Suprapubic skin (tissue), 4 donors: ENCODE measurements around the gene CLDN18.

Experiments
- EP300 ChIP-seq: sonication (generic); formaldehyde crosslinking; IDR thresholded peaks from one replicate; pipeline ENCODE4 v1.6.1; 2017; ENCODE audit warnings: antibody characterized with exemption
- POLR2A ChIP-seq, 2 donors: fragments of 450-650 bp; IDR thresholded peaks; one replicate each; pipeline ENCODE4 v1.6.1; 2017; ENCODE audit warnings: antibody characterized with exemption in 2 of 2, mild to moderate bottlenecking in 2 of 2, moderate library complexity in 2 of 2
- POLR2AphosphoS5 ChIP-seq, 3 donors: sonication (generic); formaldehyde crosslinking; IDR thresholded peaks; one replicate each; pipeline ENCODE4 v1.6.1; 2017; ENCODE audit warnings: antibody characterized with exemption in 3 of 3
- TF ChIP-seq, protein P1 (sequence below), 2 donors: fragments of 200-600 bp in 1 of 2; fragments of 450-650 bp in 1 of 2; sonication (generic) in 1 of 2; IDR thresholded peaks; one replicate each; pipeline ENCODE4 v1.5.1; 2016 to 2019; ENCODE audit warnings: antibody characterized with exemption in 2 of 2, mild to moderate bottlenecking in 1 of 2, moderate library complexity in 1 of 2

DNA sequence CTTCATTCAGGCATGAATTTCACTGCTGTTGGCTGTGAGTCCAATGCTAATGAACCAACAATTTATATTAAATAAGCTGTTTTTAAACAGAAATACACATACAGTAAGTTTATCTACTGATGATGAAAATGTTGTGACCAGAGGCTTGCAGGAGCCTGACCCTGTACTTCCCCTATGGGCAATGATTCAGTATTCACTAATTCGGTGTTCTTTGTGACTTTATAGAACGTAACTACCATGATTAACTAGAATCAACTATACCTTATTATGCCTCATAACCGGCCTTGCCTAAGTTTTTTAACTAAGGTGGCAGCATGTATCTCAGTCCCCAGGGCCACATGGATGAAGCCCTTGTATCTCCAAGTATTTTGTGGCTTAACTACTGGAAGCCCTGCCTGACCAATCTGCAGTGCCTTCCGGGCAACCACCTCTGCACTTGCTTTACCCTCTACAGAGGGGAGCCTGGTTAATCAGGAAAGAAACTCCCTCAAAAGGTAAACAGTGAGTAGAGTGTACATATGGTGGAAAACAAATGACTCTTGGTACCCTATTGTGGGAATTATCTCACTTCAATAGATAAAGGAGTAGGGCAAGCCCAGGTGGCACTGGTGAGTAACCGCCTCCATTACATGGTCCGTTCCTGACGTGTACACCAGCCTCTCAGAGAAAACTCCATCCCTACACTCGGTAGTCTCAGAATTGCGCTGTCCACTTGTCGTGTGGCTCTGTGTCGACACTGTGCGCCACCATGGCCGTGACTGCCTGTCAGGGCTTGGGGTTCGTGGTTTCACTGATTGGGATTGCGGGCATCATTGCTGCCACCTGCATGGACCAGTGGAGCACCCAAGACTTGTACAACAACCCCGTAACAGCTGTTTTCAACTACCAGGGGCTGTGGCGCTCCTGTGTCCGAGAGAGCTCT lies 11.6 kb upstream of the CLDN18 start:
- TF ChIP-seq POLR2AphosphoS5 (IDR thresholded peaks at IDR 0.05) (no peak), POLR2A (IDR thresholded peaks at IDR 0.05) (no peak), EP300 (no peak)
- TF ChIP-seq, protein P1, sequence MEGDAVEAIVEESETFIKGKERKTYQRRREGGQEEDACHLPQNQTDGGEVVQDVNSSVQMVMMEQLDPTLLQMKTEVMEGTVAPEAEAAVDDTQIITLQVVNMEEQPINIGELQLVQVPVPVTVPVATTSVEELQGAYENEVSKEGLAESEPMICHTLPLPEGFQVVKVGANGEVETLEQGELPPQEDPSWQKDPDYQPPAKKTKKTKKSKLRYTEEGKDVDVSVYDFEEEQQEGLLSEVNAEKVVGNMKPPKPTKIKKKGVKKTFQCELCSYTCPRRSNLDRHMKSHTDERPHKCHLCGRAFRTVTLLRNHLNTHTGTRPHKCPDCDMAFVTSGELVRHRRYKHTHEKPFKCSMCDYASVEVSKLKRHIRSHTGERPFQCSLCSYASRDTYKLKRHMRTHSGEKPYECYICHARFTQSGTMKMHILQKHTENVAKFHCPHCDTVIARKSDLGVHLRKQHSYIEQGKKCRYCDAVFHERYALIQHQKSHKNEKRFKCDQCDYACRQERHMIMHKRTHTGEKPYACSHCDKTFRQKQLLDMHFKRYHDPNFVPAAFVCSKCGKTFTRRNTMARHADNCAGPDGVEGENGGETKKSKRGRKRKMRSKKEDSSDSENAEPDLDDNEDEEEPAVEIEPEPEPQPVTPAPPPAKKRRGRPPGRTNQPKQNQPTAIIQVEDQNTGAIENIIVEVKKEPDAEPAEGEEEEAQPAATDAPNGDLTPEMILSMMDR (IDR thresholded peaks at IDR 0.05) = no peak
